ENCODE measurements around the gene SEMA3D. TPM values are rescaled to one million over a fixed set of nuclear protein-coding genes. Genes with fewer than 3 reads are reported as not detected.
A peak's percentile ranks its signal among the peaks of the same experiment; 100 is the strongest.

Gene SEMA3D
- total RNA-seq, 2 donors from 2014 or later = 1.4 to 1.5 TPM

DNA sequence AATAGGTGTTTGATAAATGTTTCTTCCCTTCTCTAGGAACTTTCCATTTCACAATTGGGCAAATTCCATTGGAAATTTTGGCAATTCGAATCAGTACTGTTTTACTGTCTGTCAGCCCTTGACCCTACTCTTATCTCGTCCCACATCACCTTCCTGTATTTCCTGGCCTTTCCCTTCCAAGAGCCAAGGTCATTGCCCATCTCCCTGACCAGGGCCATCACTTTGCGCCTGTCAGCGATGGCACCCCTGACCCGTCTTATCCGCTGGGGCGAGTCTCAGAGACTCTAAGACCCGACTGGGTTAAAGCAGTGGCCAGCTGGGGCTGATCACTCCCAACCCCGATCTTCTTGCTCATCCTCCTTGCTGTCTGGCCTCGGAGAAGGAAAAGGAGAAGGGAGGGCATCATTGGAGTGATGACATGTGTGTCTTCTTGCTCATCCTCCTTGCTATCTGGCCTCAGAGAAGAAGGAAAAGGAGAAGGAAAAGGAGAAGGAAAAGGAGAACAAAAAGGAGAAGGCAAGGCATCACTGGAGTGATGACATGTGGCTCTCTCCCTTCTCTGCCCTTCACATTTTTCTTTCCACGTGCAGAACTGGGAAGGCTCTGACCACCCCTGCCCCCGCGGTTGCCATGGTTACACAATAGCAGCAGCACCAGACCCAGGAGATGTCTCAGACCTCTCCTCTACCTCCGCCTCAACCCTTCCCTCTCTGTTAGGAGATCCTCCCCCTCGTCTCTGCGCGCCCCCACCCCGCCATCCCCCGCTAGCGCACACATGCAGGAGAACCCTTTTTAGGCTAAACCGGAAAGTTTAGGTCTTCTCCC is 2.0 kb downstream of the SEMA3D start:
- H3K4me1 ChIP-seq = peaks cover 0 to 15% of the 10 kb centered on the region in 2 donors
- H3K4me3 ChIP-seq = peak overlapping the region; percentile 39 to 55
- H3K27ac ChIP-seq = peak overlapping the region in 1 of 2 donors; percentile 43
- TF ChIP-seq, protein P1, sequence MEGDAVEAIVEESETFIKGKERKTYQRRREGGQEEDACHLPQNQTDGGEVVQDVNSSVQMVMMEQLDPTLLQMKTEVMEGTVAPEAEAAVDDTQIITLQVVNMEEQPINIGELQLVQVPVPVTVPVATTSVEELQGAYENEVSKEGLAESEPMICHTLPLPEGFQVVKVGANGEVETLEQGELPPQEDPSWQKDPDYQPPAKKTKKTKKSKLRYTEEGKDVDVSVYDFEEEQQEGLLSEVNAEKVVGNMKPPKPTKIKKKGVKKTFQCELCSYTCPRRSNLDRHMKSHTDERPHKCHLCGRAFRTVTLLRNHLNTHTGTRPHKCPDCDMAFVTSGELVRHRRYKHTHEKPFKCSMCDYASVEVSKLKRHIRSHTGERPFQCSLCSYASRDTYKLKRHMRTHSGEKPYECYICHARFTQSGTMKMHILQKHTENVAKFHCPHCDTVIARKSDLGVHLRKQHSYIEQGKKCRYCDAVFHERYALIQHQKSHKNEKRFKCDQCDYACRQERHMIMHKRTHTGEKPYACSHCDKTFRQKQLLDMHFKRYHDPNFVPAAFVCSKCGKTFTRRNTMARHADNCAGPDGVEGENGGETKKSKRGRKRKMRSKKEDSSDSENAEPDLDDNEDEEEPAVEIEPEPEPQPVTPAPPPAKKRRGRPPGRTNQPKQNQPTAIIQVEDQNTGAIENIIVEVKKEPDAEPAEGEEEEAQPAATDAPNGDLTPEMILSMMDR (IDR thresholded peaks at IDR 0.05) = no peak
- H3K9me3 ChIP-seq = no peaks in the 10 kb centered on the region
- no peaks in the 10 kb centered on the region for H3K36me3 ChIP-seq
- H3K27me3 ChIP-seq = no peaks in the 10 kb centered on the region
- DNase-seq (ENCODE audit: low spot score) = peak; percentile 61

DNA sequence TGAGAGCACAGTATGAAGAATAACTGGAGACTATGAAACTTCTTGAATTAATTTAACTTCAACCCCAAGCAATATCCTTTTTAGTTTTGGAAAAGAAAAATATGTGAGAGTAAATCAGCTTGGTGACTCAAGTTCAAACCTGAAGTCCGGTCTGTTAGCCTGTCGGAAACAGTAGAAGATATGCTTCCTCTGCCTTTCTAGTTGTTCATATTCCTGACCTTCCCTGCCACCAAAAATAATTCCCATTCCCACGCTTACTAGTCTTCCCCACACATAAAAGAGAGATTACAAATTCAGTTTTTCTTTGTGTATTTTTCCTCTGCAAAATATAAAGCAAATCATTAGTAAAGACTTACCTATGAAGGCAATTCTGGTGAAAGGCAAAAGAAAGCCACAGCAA is 3.6 kb downstream of the SEMA3D start:
- H3K36me3 ChIP-seq = no peaks in the 10 kb centered on the region
- TF ChIP-seq, protein P1 (IDR thresholded peaks at IDR 0.05) = no peak
- H3K4me3 ChIP-seq = no peak overlapping the region
- peaks cover 0 to 11% of the 10 kb centered on the region in 2 donors for H3K9me3 ChIP-seq
- no peak overlapping the region for H3K27ac ChIP-seq
- peaks cover 0 to 15% of the 10 kb centered on the region in 2 donors for H3K4me1 ChIP-seq
- H3K27me3 ChIP-seq = no peaks in the 10 kb centered on the region
- DNase-seq (ENCODE audit: low spot score) = no peak

DNA sequence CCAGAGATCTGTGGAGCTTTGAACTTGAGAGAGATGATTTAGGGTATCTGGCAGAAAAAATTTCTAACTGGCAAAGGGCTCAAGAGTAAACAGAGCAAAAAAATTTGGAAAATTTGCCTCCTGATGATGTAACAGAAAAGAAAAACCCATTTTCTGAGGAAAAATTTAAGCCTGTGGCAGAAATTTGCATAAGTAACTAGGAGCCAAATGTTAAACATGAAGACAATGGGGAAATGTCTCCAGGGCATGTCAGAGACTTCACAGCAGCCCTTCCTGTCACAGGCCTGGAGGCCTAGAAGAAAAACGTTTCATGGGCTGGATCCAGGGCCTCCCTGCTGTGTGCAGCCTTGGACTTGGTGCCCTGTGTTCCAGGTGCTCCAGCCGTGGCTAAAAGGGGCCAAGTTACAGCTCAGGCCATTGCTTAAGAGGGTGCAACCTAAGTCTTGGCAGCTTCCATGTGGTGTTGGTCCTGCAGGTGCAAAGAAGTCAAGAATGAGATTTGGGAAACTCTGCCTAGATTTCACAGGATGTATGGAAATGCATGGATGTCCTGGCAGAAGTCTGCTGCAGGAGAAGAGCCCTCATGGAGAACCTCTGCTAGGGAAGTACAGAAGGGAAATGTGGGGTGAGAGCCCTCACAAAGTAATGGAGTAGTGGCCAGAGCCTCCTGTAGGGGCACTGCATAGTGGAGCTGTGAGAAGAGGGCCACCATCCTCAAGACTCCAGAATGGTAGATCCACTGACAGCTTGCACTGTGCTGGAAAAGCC is 8.1 kb downstream of the SEMA3D start:
- TF ChIP-seq, protein P1 (IDR thresholded peaks at IDR 0.05) = no peak
- Histone ChIP-seq H3K36me3 (no peaks in the 10 kb centered on the region), H3K9me3 (peaks cover 0 to 11% of the 10 kb centered on the region in 2 donors), H3K27me3 (no peaks in the 10 kb centered on the region), H3K4me3 (no peak overlapping the region), H3K4me1 (no peaks in the 10 kb centered on the region), H3K27ac (no peak overlapping the region)
- no peak for DNase-seq (ENCODE audit: low spot score)

DNA sequence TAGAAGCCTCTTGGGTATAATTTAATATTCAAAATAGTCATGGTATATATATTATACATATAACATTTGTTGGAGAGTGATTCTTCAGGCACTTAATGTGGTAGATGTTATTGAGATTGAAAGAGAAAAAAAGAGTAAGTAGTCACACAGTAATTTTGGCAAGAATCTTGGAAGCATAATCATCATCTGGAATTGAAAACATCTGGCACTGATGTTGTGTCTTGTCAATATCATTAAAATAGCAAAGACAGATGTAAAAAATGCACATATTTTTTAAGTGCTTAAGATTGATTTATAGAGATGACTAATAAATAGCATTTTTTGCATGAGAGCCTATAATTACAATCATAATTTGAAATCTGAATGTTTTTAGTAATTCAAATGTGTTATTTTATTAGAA is 9.5 kb downstream of the SEMA3D start:
- peaks cover 0 to 11% of the 10 kb centered on the region in 2 donors for H3K9me3 ChIP-seq
- no peak for DNase-seq (ENCODE audit: low spot score)
- no peaks in the 10 kb centered on the region for H3K36me3 ChIP-seq
- H3K27ac ChIP-seq = no peak overlapping the region
- H3K4me1 ChIP-seq = no peaks in the 10 kb centered on the region
- H3K4me3 ChIP-seq = no peak overlapping the region
- no peaks in the 10 kb centered on the region for H3K27me3 ChIP-seq
- TF ChIP-seq, protein P1 (IDR thresholded peaks at IDR 0.05) = no peak

DNA sequence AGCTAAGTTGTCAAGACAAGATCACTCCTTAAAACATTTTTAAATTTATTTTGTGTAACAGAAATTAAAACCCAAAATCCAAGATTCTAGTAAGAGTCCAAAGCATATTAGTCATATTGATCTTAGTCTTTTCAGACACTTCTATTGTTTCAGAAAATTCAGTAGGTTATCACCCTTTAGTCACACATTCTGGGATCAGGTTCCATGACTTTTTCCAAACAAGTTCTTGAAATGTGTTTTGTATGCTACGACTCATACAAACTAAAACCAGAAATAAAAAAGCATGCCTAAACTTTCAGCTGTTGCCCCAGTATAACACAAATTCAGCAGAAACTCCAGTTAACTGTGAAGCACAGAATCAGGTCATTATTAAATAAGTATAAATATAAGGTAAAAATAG is 10.7 kb downstream of the SEMA3D start:
- Histone ChIP-seq H3K27ac (no peak overlapping the region), H3K36me3 (no peaks in the 10 kb centered on the region), H3K4me3 (no peak overlapping the region), H3K9me3 (peaks cover 0 to 11% of the 10 kb centered on the region in 2 donors), H3K27me3 (no peaks in the 10 kb centered on the region), H3K4me1 (no peaks in the 10 kb centered on the region)
- DNase-seq (ENCODE audit: low spot score) = no peak
- TF ChIP-seq, protein P1 (IDR thresholded peaks at IDR 0.05) = no peak
